IPS-18c (cell line): Measurements from ENCODE around the gene RIT2.

Experiments used
- H3K4me3 ChIP-seq: 2 replicates; pipeline ENCODE4 v1.7.0; 2013; ENCODE audit warnings: low read depth, mild to moderate bottlenecking, low read length, moderate library complexity; ENCODE audit not compliant: insufficient read depth
- H3K9me3 ChIP-seq: one replicate; pipeline ENCODE4 v1.6.1; 2013; ENCODE audit warnings: mild to moderate bottlenecking, low read length, moderate library complexity; ENCODE audit not compliant: control insufficient read depth, insufficient read depth

Gene RIT2

DNA sequence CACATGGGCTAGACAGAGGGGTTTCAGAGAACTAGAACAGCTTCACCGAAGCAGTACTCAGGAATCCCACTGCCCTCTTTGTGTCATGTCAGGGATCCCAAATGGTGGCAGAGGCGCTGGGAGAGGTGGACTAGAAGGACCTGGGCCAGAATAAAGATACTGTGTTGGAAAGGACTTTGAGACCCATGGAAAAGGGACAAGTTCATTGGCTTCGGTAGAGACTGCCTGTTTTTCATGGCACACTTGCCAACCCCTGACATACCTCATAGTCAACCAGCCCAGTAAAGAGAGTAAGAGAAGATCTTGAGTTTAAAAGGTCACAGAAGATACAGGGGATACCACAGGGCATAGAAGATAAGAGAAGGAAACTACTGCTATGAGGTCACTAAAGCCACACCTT is 381.0 kb downstream of the RIT2 start:
- Histone ChIP-seq H3K4me3 (no peak overlapping the region), H3K9me3 (no peaks in the 10 kb centered on the region)

- Histone ChIP-seq H3K9me3 (no peaks in the 10 kb centered on the region), H3K4me3 (no peak overlapping the region)
These were observed 385.2 kb downstream of the RIT2 start for GRCh38 chr18:42730272-42730671.

DNA sequence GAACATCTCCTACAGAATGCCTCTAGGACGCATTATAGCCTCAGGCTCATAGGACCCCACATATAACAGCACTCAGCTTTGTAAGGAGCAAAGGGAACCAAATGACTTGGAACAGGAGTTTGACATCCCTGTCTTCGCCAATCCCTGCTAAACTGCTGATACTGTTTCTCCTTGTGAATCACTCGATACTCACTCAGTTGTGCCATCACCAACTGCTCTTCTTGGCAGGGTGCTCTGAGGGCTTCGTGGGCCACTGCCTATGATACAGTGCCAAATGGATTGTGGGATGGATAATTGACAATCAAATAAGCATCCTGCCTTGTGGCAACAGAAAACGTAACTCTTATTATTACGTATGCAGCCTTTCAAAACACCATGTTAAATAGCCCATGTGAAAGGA is 396.3 kb downstream of the RIT2 start:
- no peaks in the 10 kb centered on the region for H3K9me3 ChIP-seq
- H3K4me3 ChIP-seq = no peak overlapping the region

DNA sequence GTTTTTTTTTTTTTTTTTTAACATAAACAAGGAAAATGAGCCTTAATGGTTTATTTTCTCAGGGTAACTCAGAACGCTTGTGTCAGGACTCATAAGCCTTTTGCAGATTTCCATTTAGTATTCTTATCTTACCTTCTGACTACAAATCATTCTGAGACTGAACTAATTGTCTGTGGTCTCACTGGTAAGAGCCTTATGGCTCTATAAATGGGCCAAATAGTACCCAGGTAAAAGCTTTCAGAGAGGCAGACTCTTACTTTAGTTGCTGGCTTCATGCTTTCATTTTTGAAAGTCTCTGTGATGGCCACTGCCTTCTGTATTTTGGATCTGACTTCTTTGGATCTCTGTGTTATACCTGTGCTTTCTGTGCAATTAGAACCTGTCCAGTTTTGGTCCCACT is 403.4 kb downstream of the RIT2 start:
- no peaks in the 10 kb centered on the region for H3K9me3 ChIP-seq

DNA sequence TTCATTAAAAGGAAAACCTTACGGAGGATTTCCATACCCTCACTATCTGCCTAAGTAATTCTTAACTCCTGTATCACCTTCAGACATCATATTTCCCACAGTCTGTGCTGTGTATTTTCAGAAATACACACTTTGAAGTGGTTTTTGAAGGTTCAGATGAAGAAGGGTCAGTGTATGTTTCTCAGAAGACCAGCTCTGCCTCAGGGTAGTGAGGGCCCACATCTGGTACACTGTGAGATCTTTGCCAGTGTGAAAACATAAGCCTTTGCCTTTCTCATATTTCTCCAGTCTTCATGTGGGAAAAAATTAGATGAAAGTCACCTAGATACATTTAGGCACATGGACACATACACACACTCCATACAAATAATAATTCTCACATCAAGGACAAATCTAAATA is 408.4 kb downstream of the RIT2 start:
- no peaks in the 10 kb centered on the region for H3K9me3 ChIP-seq

More for the DNA sequence above, 403.4 kb downstream of the RIT2 start:
- H3K4me3 ChIP-seq = no peak overlapping the region

GRCh38 chr18:42706618-42707017 is 408.9 kb downstream of the RIT2 start:
- Histone ChIP-seq H3K4me3 (no peak overlapping the region), H3K9me3 (no peaks in the 10 kb centered on the region)

More for the DNA sequence above, 408.4 kb downstream of the RIT2 start:
- H3K4me3 ChIP-seq = no peak overlapping the region

GRCh38 chr18:42706029-42706608 is 409.4 kb downstream of the RIT2 start:
- no peaks in the 10 kb centered on the region for H3K9me3 ChIP-seq
- H3K4me3 ChIP-seq = no peak overlapping the region
